Vagina (tissue), 2 donors: Measurements from ENCODE around the gene CMTM1. TPM values are rescaled to one million over a fixed set of nuclear protein-coding genes. Genes with fewer than 3 reads are reported as not detected.

Experiments
- DNase-seq, 2 donors: peaks; one replicate each; pipeline ENCODE4 v3.0.0-alpha.2; 2017; ENCODE audit errors: extremely low spot score in 2 of 2
- H3K27ac ChIP-seq: fragments of 200-600 bp; sonication (generic); one replicate; pipeline ENCODE4 v1.5.1; 2019
- H3K27me3 ChIP-seq: fragments of 200-600 bp; sonication (generic); one replicate; pipeline ENCODE4 v1.5.1; 2019
- H3K36me3 ChIP-seq, 2 donors: fragments of 200-600 bp; sonication (generic); one replicate each; pipeline ENCODE4 v1.5.1; 2017 to 2019
- H3K4me1 ChIP-seq: fragments of 200-600 bp; sonication (generic); one replicate; pipeline ENCODE4 v1.5.1; 2019
- H3K4me3 ChIP-seq, 2 donors: fragments of 200-600 bp; sonication (generic); 1 replicate in 1 of 2; 2 replicates in 1 of 2; pipeline ENCODE4 v1.5.1; 2016 to 2019
- H3K9me3 ChIP-seq: fragments of 200-600 bp; sonication (generic); one replicate; pipeline ENCODE4 v1.5.1; 2019
- POLR2A ChIP-seq, 2 donors: fragments of 450-650 bp; IDR thresholded peaks; one replicate each; pipeline ENCODE4 v1.6.1; 2017; ENCODE audit warnings: antibody characterized with exemption in 2 of 2, mild to moderate bottlenecking in 2 of 2, moderate library complexity in 2 of 2
- POLR2AphosphoS5 ChIP-seq, 2 donors: sonication (generic); formaldehyde crosslinking; IDR thresholded peaks; one replicate each; pipeline ENCODE4 v1.9.0; 2017; ENCODE audit warnings: antibody characterized with exemption in 2 of 2, mild to moderate bottlenecking in 2 of 2, low read depth in 1 of 2; ENCODE audit not compliant: insufficient read depth in 1 of 2
- intact Hi-C: fragments of 100-400 bp; cut with DNase I; formaldehyde crosslinking; loops from one replicate; pipeline ENCODE4 v1.15.1; 2023
- total RNA-seq: library from RNA; depleted of rRNA; stranded (reverse); fragments of >200 nt; gene quantifications from one replicate; pipeline ENCODE4 v1.2.3, GENCODE V29; 2016
- TF ChIP-seq, protein P1 (sequence below), 3 experiments: fragments of 450-650 bp in 2 of 3; fragments of 200-600 bp in 1 of 3; sonication (generic) in 1 of 3; IDR thresholded peaks; one replicate each; pipeline ENCODE4 v1.5.1; 2017 to 2019; ENCODE audit warnings: antibody characterized with exemption in 3 of 3, mild to moderate bottlenecking in 2 of 3, moderate library complexity in 2 of 3

Gene CMTM1
- total RNA-seq, 1 donor from 2014 or later = not detected

GRCh38 chr16:66548868-66549267 lies 17.4 kb upstream of the CMTM1 start:
- TF ChIP-seq POLR2AphosphoS5 (IDR thresholded peaks at IDR 0.05; ENCODE audit: insufficient read depth in 1 of 2, low read depth in 1 of 2) (no peak), POLR2A (IDR thresholded peaks at IDR 0.05) (no peak)
- TF ChIP-seq, protein P1, sequence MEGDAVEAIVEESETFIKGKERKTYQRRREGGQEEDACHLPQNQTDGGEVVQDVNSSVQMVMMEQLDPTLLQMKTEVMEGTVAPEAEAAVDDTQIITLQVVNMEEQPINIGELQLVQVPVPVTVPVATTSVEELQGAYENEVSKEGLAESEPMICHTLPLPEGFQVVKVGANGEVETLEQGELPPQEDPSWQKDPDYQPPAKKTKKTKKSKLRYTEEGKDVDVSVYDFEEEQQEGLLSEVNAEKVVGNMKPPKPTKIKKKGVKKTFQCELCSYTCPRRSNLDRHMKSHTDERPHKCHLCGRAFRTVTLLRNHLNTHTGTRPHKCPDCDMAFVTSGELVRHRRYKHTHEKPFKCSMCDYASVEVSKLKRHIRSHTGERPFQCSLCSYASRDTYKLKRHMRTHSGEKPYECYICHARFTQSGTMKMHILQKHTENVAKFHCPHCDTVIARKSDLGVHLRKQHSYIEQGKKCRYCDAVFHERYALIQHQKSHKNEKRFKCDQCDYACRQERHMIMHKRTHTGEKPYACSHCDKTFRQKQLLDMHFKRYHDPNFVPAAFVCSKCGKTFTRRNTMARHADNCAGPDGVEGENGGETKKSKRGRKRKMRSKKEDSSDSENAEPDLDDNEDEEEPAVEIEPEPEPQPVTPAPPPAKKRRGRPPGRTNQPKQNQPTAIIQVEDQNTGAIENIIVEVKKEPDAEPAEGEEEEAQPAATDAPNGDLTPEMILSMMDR (IDR thresholded peaks at IDR 0.05) = no peak
- Histone ChIP-seq H3K9me3 (no peaks in the 10 kb centered on the region), H3K36me3 (no peaks in the 10 kb centered on the region), H3K4me1 (peaks cover 43% of the 10 kb centered on the region), H3K27ac (peak overlapping the region; percentile 95), H3K4me3 (peak overlapping the region; percentile 70 to 80), H3K27me3 (no peaks in the 10 kb centered on the region)
- intact Hi-C loops = no loop called here
- DNase-seq = no peak

DNA sequence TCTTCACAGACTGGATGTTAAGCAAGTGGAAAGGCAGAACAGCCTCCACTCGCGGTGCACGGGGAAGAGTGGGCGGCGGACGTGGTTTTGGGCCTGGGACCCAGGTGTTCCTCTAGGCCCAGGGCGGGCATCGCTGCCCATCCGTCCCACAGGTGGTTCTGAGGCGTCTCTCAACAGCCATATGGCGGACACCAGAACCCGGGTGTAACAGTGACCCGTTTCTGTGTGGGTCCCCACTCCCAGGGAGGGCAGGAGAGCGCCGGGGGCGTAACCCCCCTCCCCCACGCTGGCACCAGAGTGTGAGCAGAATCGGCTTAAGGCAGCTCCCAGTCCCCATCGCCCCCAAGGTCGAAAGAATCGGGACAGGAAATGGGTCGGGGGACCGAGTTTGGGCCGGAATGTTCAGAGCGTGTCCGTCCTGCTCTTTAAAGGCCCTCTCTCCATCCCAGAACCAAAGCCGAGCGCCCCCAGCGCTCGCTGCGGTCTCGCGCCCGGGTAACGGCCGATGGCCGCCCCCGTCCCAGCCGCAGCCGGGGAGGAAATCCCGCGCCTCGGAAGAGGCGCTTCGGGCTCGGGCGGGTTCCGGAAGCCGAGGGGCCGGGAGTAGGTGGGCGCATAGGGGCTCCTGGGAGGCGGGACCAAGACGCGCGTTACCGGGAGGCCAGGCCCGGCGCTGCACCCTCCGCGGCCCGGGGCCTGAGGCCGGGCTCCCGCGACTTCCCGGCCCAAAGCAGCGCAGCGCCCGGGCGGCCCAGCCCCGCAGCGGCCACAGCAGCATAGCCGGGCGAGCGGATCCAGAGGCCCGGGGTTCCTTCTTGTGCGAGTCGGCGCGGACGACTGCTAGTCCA lies 16.7 kb upstream of the CMTM1 start, which contains the start of gene TK2:
TSS of gene TK2 (minus strand) at position 839 of the 848 bp plus-strand sequence. CDS start at position 778, 61 bp downstream.
- DNase-seq = peak in 1 of 2 donors; percentile 90
- Histone ChIP-seq H3K4me3 (peak within 1 kb of the TSS; percentile 70 to 80), H3K27ac (peak within 1 kb of the TSS; percentile 95), H3K27me3 (no peaks in the 10 kb centered on the region), H3K9me3 (no peaks in the 10 kb centered on the region), H3K4me1 (peaks cover 46% of the 10 kb centered on the region), H3K36me3 (no peaks in the 10 kb centered on the region)
- intact Hi-C loops = loop anchor here (2.0 to 10.0 kb wide), 2 partner anchors 31 to 45 kb away; no protein-coding TSS in a partner anchor
- TF ChIP-seq, protein P1 (IDR thresholded peaks at IDR 0.05) = peak in 1 of 3 experiments; percentile 13
- TF ChIP-seq POLR2AphosphoS5 (IDR thresholded peaks at IDR 0.05; ENCODE audit: insufficient read depth in 1 of 2, low read depth in 1 of 2) (peak in 1 of 2 donors; percentile 80), POLR2A (IDR thresholded peaks at IDR 0.05) (peak in 1 of 2 donors; percentile 16)

GRCh38 chr16:66551348-66551759 lies 14.9 kb upstream of the CMTM1 start:
- peaks cover 60% of the 10 kb centered on the region for H3K4me1 ChIP-seq
- H3K9me3 ChIP-seq = no peaks in the 10 kb centered on the region
- no peaks in the 10 kb centered on the region for H3K27me3 ChIP-seq
- peak overlapping the region; percentile 89 for H3K27ac ChIP-seq
- no peaks in the 10 kb centered on the region for H3K36me3 ChIP-seq
- peak in 1 of 2 donors; percentile 83 for DNase-seq
- no peak for TF ChIP-seq POLR2AphosphoS5 (IDR thresholded peaks at IDR 0.05; ENCODE audit: insufficient read depth in 1 of 2, low read depth in 1 of 2)
- TF ChIP-seq, protein P1 (IDR thresholded peaks at IDR 0.05) = peak in 1 of 3 experiments; percentile 26
- peak overlapping the region in 1 of 2 donors; percentile 58 for H3K4me3 ChIP-seq
- intact Hi-C loops = loop anchor here (2.0 to 10.0 kb wide), 2 partner anchors 29 to 47 kb away; no protein-coding TSS in a partner anchor

- peak overlapping the region; percentile 58 to 64 for H3K4me3 ChIP-seq
- TF ChIP-seq, protein P1 (IDR thresholded peaks at IDR 0.05) = no peak
- TF ChIP-seq POLR2AphosphoS5 (IDR thresholded peaks at IDR 0.05; ENCODE audit: insufficient read depth in 1 of 2, low read depth in 1 of 2) (no peak), POLR2A (IDR thresholded peaks at IDR 0.05) (no peak)
- H3K9me3 ChIP-seq = no peaks in the 10 kb centered on the region
- no peak for DNase-seq
- H3K4me1 ChIP-seq = peaks cover 60% of the 10 kb centered on the region
- H3K27me3 ChIP-seq = no peaks in the 10 kb centered on the region
- no peaks in the 10 kb centered on the region for H3K36me3 ChIP-seq
- intact Hi-C loops = loop anchor here (2.0 to 10.0 kb wide), 2 partner anchors 29 to 47 kb away; no protein-coding TSS in a partner anchor
- peak overlapping the region; percentile 89 for H3K27ac ChIP-seq
Observed at GRCh38 chr16:66551788-66552285, 14.4 kb upstream of the CMTM1 start.
